G401 (cell line): Measurements from ENCODE around the gene MYBBP1A. TPM values are rescaled to one million over a fixed set of nuclear protein-coding genes. Genes with fewer than 3 reads are reported as not detected.
A peak's percentile ranks its signal among the peaks of the same experiment; 100 is the strongest.

Experiments used
- DNase-seq: peaks from one replicate; pipeline ENCODE4 v3.0.0-alpha.2; 2015; ENCODE audit warnings: low spot score
- in situ Hi-C: cut with HindIII; loops from 2 replicates; pipeline ENCODE4 v1.10.0; 2016; ENCODE audit warnings: low sequenced_read_pairs, mixed read lengths
- total RNA-seq: library from RNA; depleted of rRNA; stranded (reverse); fragments of >200 nt; shearing (Covaris generic); gene quantifications from 2 replicates; pipeline ENCODE4 v1.2.3, GENCODE V29; 2014

The MYBBP1A gene
- total RNA-seq, 1 experiment from 2014 or later: 89.3 TPM

DNA sequence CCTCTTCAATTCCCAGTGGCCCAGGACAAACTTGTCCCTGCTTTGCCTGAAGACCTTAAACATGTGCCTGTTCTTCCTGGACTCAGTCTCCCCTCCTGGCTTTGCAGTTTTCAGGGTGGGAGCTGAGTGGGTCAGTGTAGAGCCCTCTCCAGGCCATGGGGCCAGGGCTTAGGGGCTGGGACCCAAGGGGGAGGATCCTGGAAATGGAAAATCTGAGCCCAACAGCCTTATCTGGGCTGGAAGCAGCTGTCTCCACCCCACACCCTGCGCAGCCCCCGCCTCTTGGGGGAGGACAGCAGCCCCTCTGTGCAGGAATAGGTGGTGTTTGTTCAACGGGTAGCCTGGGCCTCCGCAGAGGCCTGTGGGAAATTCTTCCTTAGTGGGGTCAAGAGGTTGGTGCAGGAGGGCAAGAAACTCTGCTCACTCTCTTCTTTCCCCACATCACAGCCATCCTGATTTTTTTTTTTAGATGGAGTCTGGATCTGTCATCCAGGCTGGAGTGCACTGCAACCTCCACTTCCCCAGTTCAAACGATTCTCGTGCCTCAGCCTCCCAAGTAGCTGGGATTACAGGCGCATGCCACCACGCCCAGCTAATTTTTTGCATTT lies 22.3 kb upstream of the MYBBP1A start:
- in situ Hi-C loops: no loop called here
- DNase-seq: no peak

- in situ Hi-C loops: no loop called here
- no peak for DNase-seq
Measured at GRCh38 chr17:4576729-4577322, 21.6 kb upstream of the MYBBP1A start.

DNA sequence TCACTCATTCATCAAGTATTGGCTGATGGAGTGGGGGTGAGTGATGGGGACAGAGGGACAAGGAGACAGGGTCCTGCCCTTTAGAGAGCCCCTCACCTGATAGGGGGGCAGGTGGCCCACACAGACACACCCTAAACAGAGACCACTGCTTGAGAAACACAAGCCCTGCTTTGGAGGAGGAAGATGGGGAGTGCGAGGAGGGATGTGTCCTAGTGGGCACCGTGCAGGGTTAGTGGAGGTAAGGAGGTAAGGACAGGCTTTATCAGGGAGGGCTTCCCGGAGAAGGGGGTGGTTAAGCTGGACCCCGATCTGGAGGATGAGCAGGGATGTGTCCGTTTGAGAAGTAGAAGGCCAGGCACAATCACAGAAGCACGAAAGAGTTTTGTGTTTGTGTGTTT lies 21.0 kb upstream of the MYBBP1A start:
- in situ Hi-C loops: no loop called here
- DNase-seq: no peak

DNA sequence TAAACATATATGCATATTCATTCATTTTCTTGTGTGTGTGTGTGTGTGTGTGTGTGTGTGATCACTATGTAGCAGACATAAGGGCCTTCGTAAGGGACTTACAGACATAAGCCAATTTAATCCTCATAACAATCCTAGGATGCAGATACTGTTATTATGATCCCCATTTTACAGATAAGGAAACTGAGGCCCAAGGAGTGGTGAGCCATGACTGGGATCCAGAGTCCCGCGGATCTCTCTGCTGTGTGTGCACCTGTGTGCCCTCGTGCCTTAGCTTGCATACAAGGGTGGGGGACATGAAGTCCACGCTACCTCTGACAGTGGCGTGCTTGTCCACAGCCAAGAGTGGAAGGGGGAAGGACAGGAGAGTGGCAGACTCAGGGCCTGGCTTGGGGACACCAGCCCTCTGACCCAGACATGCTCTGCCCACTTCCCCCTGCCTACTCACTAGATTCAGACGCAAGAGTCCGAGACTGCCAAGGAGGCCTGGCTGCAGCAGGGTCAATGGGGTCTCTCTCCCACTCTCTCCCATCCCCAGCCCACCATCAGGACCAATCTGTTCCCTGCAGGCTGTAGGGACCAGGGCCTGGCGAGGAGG lies 19.4 kb upstream of the MYBBP1A start:
- no peak for DNase-seq
- in situ Hi-C loops: no loop called here

- in situ Hi-C loops: no loop called here
- no peak for DNase-seq
Measured at GRCh38 chr17:4573669-4574068, 18.5 kb upstream of the MYBBP1A start.

DNA sequence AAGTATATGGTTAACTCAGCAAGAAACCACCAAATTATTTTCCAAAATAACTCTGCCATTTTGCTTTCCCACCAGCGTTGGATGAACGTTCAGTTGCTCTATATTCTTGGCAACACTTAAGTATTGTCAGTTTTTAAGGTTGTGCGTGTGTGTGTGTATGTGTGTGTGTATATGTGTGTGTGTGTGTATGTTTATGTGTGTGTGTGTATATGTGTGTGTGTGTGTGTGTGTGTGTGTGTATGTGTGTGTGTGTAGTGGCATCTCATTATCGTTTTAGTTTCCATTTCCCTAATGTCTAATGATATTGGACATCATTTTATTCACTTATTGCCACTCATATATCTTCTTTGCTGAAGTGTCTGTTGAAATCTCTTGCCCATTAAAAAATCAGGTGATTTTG lies 17.9 kb upstream of the MYBBP1A start:
- DNase-seq: no peak
- in situ Hi-C loops: no loop called here

DNA sequence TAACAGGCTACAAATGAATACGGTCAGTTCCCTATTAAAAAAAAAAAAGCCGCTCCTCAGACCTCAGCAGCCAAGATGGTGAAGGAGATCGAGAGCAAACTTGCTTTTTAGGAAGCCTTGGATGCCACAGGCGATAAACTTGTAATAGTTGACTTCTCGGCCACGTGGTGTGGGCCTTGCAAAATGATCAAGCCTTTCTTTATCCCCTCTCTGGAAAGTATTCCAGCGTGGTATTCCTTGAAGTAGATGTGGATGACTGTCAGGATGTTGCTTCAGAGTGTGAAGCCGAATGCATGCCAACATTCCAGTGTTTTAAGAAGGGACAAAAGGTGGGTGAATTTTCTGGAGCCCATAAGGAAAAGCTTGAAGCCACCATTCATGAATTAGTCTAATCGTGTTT lies 16.9 kb upstream of the MYBBP1A start:
- DNase-seq: no peak
- in situ Hi-C loops: no loop called here

GRCh38 chr17:4569591-4569990 lies 14.4 kb upstream of the MYBBP1A start:
- in situ Hi-C loops: loop anchor here (10.0 kb wide), 1 partner anchor 155 kb away; no protein-coding TSS in a partner anchor
- no peak for DNase-seq

DNA sequence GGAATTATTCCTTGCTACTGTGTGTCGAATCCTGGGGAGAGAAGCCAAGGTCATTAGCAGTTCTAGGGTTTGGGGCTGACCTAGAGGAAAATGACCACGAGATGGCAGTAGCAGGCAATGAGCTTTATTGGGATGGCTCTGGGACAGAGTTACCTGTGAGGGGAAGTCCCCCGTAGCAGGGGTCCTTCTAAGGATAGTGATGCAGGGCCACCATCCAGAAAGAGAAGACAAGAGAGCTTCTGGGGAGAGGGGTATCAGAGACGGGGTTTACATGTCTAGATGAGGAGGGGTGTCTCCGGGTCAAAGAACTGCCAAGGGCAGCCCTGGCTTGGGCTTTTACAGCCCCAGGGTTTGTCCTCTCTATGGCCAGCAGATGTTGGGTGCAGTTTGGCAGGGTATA lies 11.6 kb upstream of the MYBBP1A start:
- peak; percentile 79 for DNase-seq
- in situ Hi-C loops: loop anchor here (10.0 kb wide), 1 partner anchor 158 kb away; no protein-coding TSS in a partner anchor

DNA sequence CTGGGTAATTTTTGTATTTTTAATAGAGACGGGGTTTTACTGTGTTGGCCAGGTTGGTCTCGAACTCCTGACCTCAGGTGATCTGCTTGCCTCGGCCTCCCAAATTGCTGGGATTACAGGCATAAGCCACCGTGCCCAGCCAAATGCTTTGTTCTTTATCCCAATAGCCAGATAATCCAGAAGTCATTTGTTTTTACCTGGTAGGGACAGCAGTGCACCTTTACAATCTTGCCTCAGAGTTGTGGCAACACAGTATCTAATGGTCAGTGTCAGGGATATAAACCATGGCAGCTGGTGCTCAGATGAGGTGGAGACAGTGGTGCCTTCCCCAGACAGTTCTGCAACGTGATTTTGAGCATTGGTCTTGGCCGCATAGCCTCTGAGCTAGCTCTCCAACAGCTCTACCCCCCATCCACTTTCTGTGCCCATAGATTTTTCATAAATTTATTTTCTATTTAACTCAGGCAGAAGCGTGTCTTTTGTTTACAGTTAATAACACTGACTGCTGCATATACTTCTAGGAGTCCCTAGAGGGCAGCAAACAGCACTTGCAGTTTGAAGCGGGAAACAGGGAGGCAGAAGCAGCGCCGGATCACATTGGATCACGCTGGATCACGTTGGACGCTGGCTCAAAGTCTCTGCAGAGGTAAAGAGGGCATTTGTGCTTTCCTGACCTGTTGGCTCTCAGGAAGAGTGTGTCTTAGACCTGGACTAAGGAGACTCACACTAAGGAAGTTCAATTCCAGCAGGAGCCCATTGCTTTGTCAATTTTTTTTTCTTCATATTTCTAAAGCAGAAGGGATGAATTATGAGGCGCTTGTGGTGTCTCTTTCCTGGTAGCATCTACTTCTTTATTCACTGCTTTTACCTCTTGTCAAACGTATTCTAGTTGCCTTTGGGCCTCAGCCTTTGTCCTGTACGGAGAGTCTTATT lies 10.3 kb upstream of the MYBBP1A start:
- in situ Hi-C loops: loop anchor here (10.0 kb wide), 1 partner anchor 159 kb away; no protein-coding TSS in a partner anchor
- DNase-seq: peak; percentile 86

- in situ Hi-C loops: loop anchor here (10.0 kb wide), 1 partner anchor 163 kb away; no protein-coding TSS in a partner anchor
- no peak for DNase-seq
Measured at GRCh38 chr17:4562015-4562969, 7.1 kb upstream of the MYBBP1A start.

- in situ Hi-C loops: loop anchor here (10.0 kb wide), 1 partner anchor 164 kb away; no protein-coding TSS in a partner anchor
- no peak for DNase-seq
Measured at GRCh38 chr17:4560837-4561256, 5.7 kb upstream of the MYBBP1A start.

GRCh38 chr17:4560421-4560820 lies 5.2 kb upstream of the MYBBP1A start, which contains the start of gene GGT6:
Gene GGT6 (minus strand): TSS chr17:4560577. CDS start chr17:4560521, 56 bp downstream.
- DNase-seq: no peak
- in situ Hi-C loops: loop anchor here (10.0 kb wide), 1 partner anchor 164 kb away; no protein-coding TSS in a partner anchor

DNA sequence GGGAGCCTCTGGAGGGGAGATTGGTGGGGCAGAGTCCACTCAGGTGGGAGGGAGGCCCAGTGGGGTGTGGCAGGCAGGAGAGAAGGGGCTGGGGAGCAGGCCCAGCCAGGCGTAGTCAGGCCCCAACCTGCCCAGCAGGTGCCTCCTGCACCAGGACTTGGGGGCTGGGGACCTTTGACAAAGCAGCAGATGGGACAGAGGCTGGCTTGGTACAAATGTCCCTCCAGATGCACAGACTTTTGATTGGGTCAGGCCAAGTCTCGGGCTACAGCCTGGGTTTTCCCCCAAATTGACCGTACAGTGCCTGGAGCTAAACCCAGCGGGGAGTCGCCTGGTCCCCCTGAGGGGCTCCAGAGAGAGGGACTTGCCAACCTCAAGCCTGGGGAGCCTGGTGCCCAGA lies 4.8 kb upstream of the MYBBP1A start:
- in situ Hi-C loops: loop anchor here (10.0 kb wide), 1 partner anchor 165 kb away; no protein-coding TSS in a partner anchor
- DNase-seq: no peak

- in situ Hi-C loops: no loop called here
- no peak for DNase-seq
Measured at GRCh38 chr17:4559139-4559791, 4.1 kb upstream of the MYBBP1A start.

- in situ Hi-C loops: no loop called here
- DNase-seq: no peak
Measured at GRCh38 chr17:4558347-4558971, 3.3 kb upstream of the MYBBP1A start.

- in situ Hi-C loops: no loop called here
- DNase-seq: no peak
Measured at GRCh38 chr17:4557626-4558346, 2.6 kb upstream of the MYBBP1A start.
